ENCODE results near the gene MAB21L4.

The MAB21L4 gene

GRCh38 chr2:240889601-240890560, 6.1 kb downstream of the MAB21L4 start:
- in situ Hi-C loops (cut with HindIII; ENCODE audit: low pct_ligation_motif_present, low sequenced_read_pairs) = no loop called here
- Histone ChIP-seq H3K27me3 (replicated peaks) (no peaks in the 10 kb centered on the region), H3K4me3 (ENCODE audit: low read depth, low read length) (no peak overlapping the region), H3K36me3 (replicated peaks) (no peaks in the 10 kb centered on the region), H3K27ac (no peak overlapping the region)
- DNase-seq = no peak
- TF ChIP-seq CTCF (IDR thresholded peaks at IDR 0.05; ENCODE audit: low read depth, low read length, missing control alignments) = no peak

- Histone ChIP-seq H3K4me3 (ENCODE audit: low read depth, low read length) (no peak overlapping the region), H3K36me3 (replicated peaks) (no peaks in the 10 kb centered on the region), H3K27me3 (replicated peaks) (no peaks in the 10 kb centered on the region), H3K27ac (no peak overlapping the region)
- no peak for DNase-seq
- no peak for TF ChIP-seq CTCF (IDR thresholded peaks at IDR 0.05; ENCODE audit: low read depth, low read length, missing control alignments)
- in situ Hi-C loops (cut with HindIII; ENCODE audit: low pct_ligation_motif_present, low sequenced_read_pairs) = no loop called here
Measured at GRCh38 chr2:240888890-240889573, 6.9 kb downstream of the MAB21L4 start.

- no peaks in the 10 kb centered on the region for H3K27me3 ChIP-seq (replicated peaks)
- no peak overlapping the region for H3K27ac ChIP-seq
- DNase-seq = no peak
- no peak for TF ChIP-seq CTCF (IDR thresholded peaks at IDR 0.05; ENCODE audit: low read depth, low read length, missing control alignments)
- H3K4me3 ChIP-seq (ENCODE audit: low read depth, low read length) = no peak overlapping the region
- H3K36me3 ChIP-seq (replicated peaks) = no peaks in the 10 kb centered on the region
- in situ Hi-C loops (cut with HindIII; ENCODE audit: low pct_ligation_motif_present, low sequenced_read_pairs) = no loop called here
Measured at GRCh38 chr2:240888130-240888889, 7.6 kb downstream of the MAB21L4 start.

GRCh38 chr2:240887631-240888030, 8.3 kb downstream of the MAB21L4 start:
- Histone ChIP-seq H3K4me3 (ENCODE audit: low read depth, low read length) (no peak overlapping the region), H3K36me3 (replicated peaks) (no peaks in the 10 kb centered on the region), H3K27me3 (replicated peaks) (no peaks in the 10 kb centered on the region), H3K27ac (no peak overlapping the region)
- in situ Hi-C loops (cut with HindIII; ENCODE audit: low pct_ligation_motif_present, low sequenced_read_pairs) = no loop called here
- no peak for TF ChIP-seq CTCF (IDR thresholded peaks at IDR 0.05; ENCODE audit: low read depth, low read length, missing control alignments)
- DNase-seq = no peak

GRCh38 chr2:240886678-240887609, 9.0 kb downstream of the MAB21L4 start:
- Histone ChIP-seq H3K27me3 (replicated peaks) (no peaks in the 10 kb centered on the region), H3K27ac (no peak overlapping the region), H3K4me3 (ENCODE audit: low read depth, low read length) (no peak overlapping the region), H3K36me3 (replicated peaks) (no peaks in the 10 kb centered on the region)
- in situ Hi-C loops (cut with HindIII; ENCODE audit: low pct_ligation_motif_present, low sequenced_read_pairs) = no loop called here
- no peak for TF ChIP-seq CTCF (IDR thresholded peaks at IDR 0.05; ENCODE audit: low read depth, low read length, missing control alignments)
- no peak for DNase-seq
